PC-9 (cell line): ENCODE measurements around the gene NEO1. TPM values are rescaled to one million over a fixed set of nuclear protein-coding genes. Genes with fewer than 3 reads are reported as not detected.

Experiments used
- BruUV-seq: library from RNA; stranded (reverse); fragments of 400-500 nt; replicated peaks from 2 replicates; lab custom pipeline; 2021; lab: Mats Ljungman, UMichigan
- CTCF ChIA-PET: fragments of 300-600 bp; sonication (Branson Sonifier 250); formaldehyde crosslinking; loops from one replicate; lab custom pipeline; 2022; ENCODE audit warnings: antibody characterized with exemption; lab: Charles Lee
- POLR2A ChIA-PET: fragments of 300-600 bp; sonication (Branson Sonifier 250); formaldehyde crosslinking; loops from one replicate; lab custom pipeline; 2022; ENCODE audit warnings: antibody characterized with exemption; ENCODE audit not compliant: unreplicated experiment; lab: Charles Lee
- DNase-seq, 2 experiments: peaks; one replicate each; pipeline versions ENCODE4 v3.0.0 to v3.0.0-alpha.2; 2015 to 2022; ENCODE audit warnings: mixed read lengths in 1 of 2
- H2AFZ ChIP-seq: fragments of 200-600 bp; sonication (generic); 2 replicates; pipeline ENCODE4 v1.8.1; 2017; ENCODE audit warnings: antibody characterized with exemption
- H3F3A ChIP-seq: fragments of 200-600 bp; sonication (generic); 2 replicates; pipeline ENCODE4 v1.8.1; 2017; ENCODE audit warnings: antibody characterized with exemption, mild to moderate bottlenecking, low read depth; ENCODE audit not compliant: insufficient read depth
- H3K27ac ChIP-seq: fragments of 200-600 bp; sonication (generic); 2 replicates; pipeline ENCODE4 v1.6.1; 2016; ENCODE audit warnings: mixed run types
- H3K27me3 ChIP-seq: fragments of 200-600 bp; sonication (generic); 2 replicates; pipeline ENCODE4 v1.6.1; 2016; ENCODE audit warnings: low read depth, mixed run types; ENCODE audit not compliant: insufficient read depth
- H3K36me3 ChIP-seq: fragments of 200-600 bp; sonication (generic); 2 replicates; pipeline ENCODE4 v1.6.1; 2016; ENCODE audit warnings: low read depth, mixed run types
- H3K4me1 ChIP-seq: fragments of 200-600 bp; sonication (generic); replicated peaks from 2 replicates; pipeline ENCODE4 v1.6.1; 2016; ENCODE audit warnings: mixed run types; ENCODE audit not compliant: insufficient read depth
- H3K4me2 ChIP-seq: fragments of 200-600 bp; sonication (generic); 2 replicates; pipeline ENCODE4 v1.6.1; 2017; ENCODE audit warnings: mixed run types
- H3K4me3 ChIP-seq: fragments of 200-600 bp; sonication (generic); 2 replicates; pipeline ENCODE4 v1.6.1; 2016; ENCODE audit warnings: mixed run types
- H3K79me2 ChIP-seq: fragments of 200-600 bp; sonication (generic); 2 replicates; pipeline ENCODE4 v1.6.1; 2017; ENCODE audit warnings: low read depth, mixed run types
- H3K9me2 ChIP-seq: fragments of 200-600 bp; sonication (generic); 2 replicates; pipeline ENCODE4 v1.8.1; 2017; ENCODE audit warnings: mild to moderate bottlenecking; ENCODE audit not compliant: insufficient read depth
- H3K9me3 ChIP-seq: fragments of 200-600 bp; sonication (generic); 2 replicates; pipeline ENCODE4 v1.8.1; 2016; ENCODE audit warnings: low read depth; ENCODE audit not compliant: insufficient read depth
- H4K20me1 ChIP-seq: fragments of 200-600 bp; sonication (generic); 2 replicates; pipeline ENCODE4 v1.8.1; 2017; ENCODE audit not compliant: insufficient read depth
- EZH2 ChIP-seq: fragments of 200-600 bp; sonication (generic); IDR thresholded peaks from 2 replicates; pipeline ENCODE4 v1.8.0; 2017; ENCODE audit warnings: antibody characterized with exemption, low read depth
- intact Hi-C: fragments of 100-400 bp; cut with micrococcal nuclease; formaldehyde crosslinking; loops from one replicate; pipeline ENCODE4 v1.10.0; 2022; ENCODE audit not compliant: unreplicated experiment
- total RNA-seq: library from RNA; stranded (reverse); gene quantifications from 2 replicates; pipeline ENCODE4 v1.2.3, GENCODE V29; 2021
- TF ChIP-seq, protein P1 (sequence below): fragments of 200-600 bp; sonication (generic); conservative IDR thresholded peaks from 2 replicates; pipeline ENCODE4 v1.6.1; 2017; ENCODE audit warnings: mixed run types, antibody characterized with exemption, mild to moderate bottlenecking, moderate library complexity

Gene NEO1
- total RNA-seq, 1 experiment from 2014 or later, result 5.2 TPM

DNA sequence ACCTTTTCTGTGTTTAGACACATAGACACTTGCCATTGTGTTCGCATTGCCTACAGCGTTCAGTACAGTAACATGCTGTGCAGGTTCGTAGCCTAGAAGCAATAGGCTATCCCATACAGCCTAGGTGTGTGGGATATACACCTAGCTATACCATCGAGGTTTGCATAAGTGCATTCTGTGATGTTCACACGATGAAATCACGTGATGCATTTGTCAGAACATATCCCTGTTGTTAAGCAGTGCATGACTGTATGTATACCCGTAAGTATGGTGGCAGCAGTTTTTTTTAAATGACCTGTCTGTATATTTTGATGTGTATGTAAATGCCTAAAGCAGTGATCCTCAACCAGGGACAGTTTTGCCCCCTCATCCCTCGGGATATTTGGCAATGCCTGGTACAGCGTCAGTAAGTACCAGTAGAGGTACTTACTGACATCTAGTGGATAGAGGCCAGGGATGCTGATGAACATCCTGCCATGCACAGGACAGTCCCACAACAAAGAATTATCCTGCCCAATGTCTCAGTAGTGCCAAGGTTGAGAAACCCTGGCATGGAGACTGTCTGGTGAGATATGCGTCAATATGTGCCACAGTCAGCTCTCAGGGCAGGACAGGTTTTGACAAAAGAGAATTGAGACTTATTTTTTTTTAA is 187.4 kb downstream of the NEO1 start:
- intact Hi-C loops, result loop anchor here (5.0 to 10.0 kb wide), 3 partner anchors 455 to 515 kb away; partner anchors contain the start of gene ADPGK
- Histone ChIP-seq H3K27me3 (peaks cover under 1% of the 10 kb centered on the region; the same call in 1 of the 2 replicates), H3K9me2 (no peaks in the 10 kb centered on the region), H3K79me2 (no peaks in the 10 kb centered on the region), H4K20me1 (no peaks in the 10 kb centered on the region), H3K4me1 (no peaks in the 10 kb centered on the region), H3K9me3 (no peaks in the 10 kb centered on the region), H3K27ac (no peak overlapping the region), H2AFZ (no peak overlapping the region), H3K36me3 (no peaks in the 10 kb centered on the region), H3K4me2 (no peak overlapping the region), H3K4me3 (no peak overlapping the region), H3F3A (no peaks in the 10 kb centered on the region)
- no TSS peak for BruUV-seq
- no peak for TF ChIP-seq EZH2
- TF ChIP-seq, protein P1, sequence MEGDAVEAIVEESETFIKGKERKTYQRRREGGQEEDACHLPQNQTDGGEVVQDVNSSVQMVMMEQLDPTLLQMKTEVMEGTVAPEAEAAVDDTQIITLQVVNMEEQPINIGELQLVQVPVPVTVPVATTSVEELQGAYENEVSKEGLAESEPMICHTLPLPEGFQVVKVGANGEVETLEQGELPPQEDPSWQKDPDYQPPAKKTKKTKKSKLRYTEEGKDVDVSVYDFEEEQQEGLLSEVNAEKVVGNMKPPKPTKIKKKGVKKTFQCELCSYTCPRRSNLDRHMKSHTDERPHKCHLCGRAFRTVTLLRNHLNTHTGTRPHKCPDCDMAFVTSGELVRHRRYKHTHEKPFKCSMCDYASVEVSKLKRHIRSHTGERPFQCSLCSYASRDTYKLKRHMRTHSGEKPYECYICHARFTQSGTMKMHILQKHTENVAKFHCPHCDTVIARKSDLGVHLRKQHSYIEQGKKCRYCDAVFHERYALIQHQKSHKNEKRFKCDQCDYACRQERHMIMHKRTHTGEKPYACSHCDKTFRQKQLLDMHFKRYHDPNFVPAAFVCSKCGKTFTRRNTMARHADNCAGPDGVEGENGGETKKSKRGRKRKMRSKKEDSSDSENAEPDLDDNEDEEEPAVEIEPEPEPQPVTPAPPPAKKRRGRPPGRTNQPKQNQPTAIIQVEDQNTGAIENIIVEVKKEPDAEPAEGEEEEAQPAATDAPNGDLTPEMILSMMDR, result no peak
- ChIA-PET CTCF (no interaction called here), POLR2A (no interaction called here)
- peak in 1 of 2 experiments; percentile 2 for DNase-seq

DNA sequence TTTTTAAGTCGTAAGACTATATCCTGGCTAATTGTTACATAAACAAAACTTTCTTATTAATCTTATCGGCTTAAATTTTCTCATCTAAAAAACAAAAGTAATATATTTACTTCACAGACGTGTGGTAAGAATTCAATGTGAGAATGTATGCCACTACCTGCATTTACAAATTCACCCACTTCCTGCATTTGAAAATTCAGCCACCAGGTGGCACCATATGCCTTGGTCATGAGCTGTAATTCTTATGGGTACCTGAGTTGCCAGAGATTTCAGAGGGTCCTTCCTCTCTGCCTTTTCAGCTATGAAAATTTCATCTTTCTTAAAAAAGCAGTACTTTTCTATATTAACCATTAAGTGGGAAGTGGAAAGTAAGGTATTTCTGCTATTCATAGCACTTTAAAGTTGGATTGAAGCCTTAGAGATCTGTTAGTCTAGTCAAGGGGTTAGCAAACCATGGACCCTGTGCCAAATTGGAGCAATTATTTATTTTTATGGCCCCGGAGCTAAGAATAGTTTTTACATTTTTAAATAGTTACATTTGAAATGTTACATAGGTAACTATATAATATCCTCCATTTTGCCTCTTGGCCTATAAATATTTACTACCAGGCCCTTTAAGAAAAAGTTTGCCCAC is 188.7 kb downstream of the NEO1 start:
- no peaks in the 10 kb centered on the region for H4K20me1 ChIP-seq
- H2AFZ ChIP-seq, result no peak overlapping the region
- intact Hi-C loops, result loop anchor here (1.0 to 10.0 kb wide), 3 partner anchors 395 to 461 kb away; partner anchors contain the start of gene ADPGK
- no peaks in the 10 kb centered on the region for H3K36me3 ChIP-seq
- H3K79me2 ChIP-seq, result no peaks in the 10 kb centered on the region
- TF ChIP-seq, protein P1, result peak; percentile 93
- no peak for TF ChIP-seq EZH2
- POLR2A ChIA-PET, result interaction anchor here (0.7 kb wide), 1 partner anchor 1004 kb away, joined by 3 read pairs; no protein-coding TSS in a partner anchor
- DNase-seq, result peak; percentile 49 to 53
- H3K9me2 ChIP-seq, result no peaks in the 10 kb centered on the region
- BruUV-seq, result no TSS peak
- no peaks in the 10 kb centered on the region for H3K9me3 ChIP-seq
- H3K4me3 ChIP-seq, result no peak overlapping the region
- H3K27ac ChIP-seq, result no peak overlapping the region
- H3K4me1 ChIP-seq, result no peaks in the 10 kb centered on the region
- H3K4me2 ChIP-seq, result no peak overlapping the region
- no peaks in the 10 kb centered on the region for H3F3A ChIP-seq
- CTCF ChIA-PET, result interaction anchor here (0.5 to 1.4 kb wide), 3 partner anchors 33 to 459 kb away, joined by 3 to 5 read pairs (median 3); no protein-coding TSS in a partner anchor
- no peaks in the 10 kb centered on the region for H3K27me3 ChIP-seq

DNA sequence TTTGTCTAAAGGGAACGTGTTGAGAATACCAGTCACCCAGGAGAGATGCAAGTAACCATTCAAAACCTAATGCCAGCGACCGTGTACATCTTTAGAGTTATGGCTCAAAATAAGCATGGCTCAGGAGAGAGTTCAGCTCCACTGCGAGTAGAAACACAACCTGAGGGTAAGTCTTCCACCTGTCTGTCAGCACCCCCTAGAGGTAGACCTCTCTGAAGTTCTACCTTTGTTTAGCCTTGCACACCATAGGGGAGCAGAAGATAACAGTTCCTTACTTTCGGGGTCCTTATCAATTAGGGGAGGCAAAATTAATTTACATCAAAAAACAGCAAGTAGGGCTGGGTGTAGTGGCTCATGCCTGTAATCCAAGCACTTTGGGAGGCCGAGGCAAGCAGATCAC is 192.1 kb downstream of the NEO1 start:
- Histone ChIP-seq H3K9me3 (no peaks in the 10 kb centered on the region), H3K27me3 (no peaks in the 10 kb centered on the region), H3K4me2 (no peak overlapping the region), H3K4me1 (no peaks in the 10 kb centered on the region), H3K27ac (no peak overlapping the region), H3K36me3 (no peaks in the 10 kb centered on the region), H2AFZ (no peak overlapping the region), H3K9me2 (no peaks in the 10 kb centered on the region), H3K79me2 (no peaks in the 10 kb centered on the region), H3F3A (no peaks in the 10 kb centered on the region), H3K4me3 (no peak overlapping the region), H4K20me1 (no peaks in the 10 kb centered on the region)
- TF ChIP-seq, protein P1, result peak; percentile 38; the same call in 1 of the 2 replicates
- TF ChIP-seq EZH2, result no peak
- DNase-seq, result peak in 1 of 2 experiments; percentile 14
- BruUV-seq, result no TSS peak
- CTCF ChIA-PET, result no interaction called here
- POLR2A ChIA-PET, result interaction anchor here (0.5 to 0.6 kb wide), 3 partner anchors 69 to 492 kb away, joined by 3 to 12 read pairs (median 8); no protein-coding TSS in a partner anchor
- intact Hi-C loops, result loop anchor here (5.0 to 10.0 kb wide), 2 partner anchors 458 to 460 kb away; partner anchors contain the start of gene ADPGK
